HG03095 (cell line): ENCODE measurements around the gene PPARG.

Experiments
- ATAC-seq: cut with Tn5 transposase; IDR thresholded peaks from one replicate; pipeline ENCODE4 v1.9.1; 2021; ENCODE audit warnings: moderate library complexity; ENCODE audit not compliant: unreplicated experiment

PPARG gene

GRCh38 chr3:12339701-12340480 lies 51.0 kb downstream of the PPARG start:
- no peak for ATAC-seq

DNA sequence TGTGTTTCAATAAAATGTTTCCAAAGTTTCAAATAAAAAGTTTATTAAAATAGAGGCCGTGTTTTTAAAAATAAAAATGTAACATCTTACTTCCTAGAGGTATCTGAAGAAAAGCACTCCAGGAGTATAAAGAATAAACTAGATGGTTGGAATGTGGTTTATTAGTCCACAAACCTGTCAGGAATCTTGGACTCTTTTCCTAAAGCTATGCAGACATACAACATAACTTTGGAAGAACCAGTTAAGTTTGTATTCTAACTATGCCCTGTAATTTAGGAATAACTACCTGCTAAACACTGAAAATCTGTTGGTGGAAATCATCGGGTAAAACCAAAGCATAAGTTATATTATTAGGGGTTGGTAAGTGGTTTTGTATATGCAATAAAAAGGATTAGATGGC lies 51.6 kb downstream of the PPARG start:
- ATAC-seq, result no peak

- ATAC-seq, result no peak
These were observed 53.3 kb downstream of the PPARG start for GRCh38 chr3:12342151-12342550.

GRCh38 chr3:12343047-12343501 lies 54.2 kb downstream of the PPARG start:
- ATAC-seq, result no peak

DNA sequence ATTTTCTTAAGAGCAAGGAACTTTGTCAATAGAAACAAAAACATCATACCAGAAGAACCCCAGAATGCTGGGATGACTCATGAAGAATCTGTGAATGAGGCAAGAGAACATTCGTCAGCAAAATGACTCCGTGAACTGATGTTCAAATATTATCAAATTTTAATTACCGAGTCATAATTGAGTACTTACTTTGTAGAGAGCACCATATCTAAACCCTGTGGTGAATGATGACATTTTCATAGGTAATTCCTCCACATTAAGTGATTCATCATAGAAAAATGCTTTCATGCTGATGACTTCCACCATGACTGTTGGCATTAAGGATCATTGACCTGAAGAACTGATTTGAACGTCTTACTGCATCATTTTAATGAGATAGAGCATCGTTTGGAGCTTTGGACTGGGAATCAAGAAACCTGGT lies 56.3 kb downstream of the PPARG start:
- ATAC-seq, result no peak

GRCh38 chr3:12345584-12346494 lies 57.0 kb downstream of the PPARG start:
- no peak for ATAC-seq

DNA sequence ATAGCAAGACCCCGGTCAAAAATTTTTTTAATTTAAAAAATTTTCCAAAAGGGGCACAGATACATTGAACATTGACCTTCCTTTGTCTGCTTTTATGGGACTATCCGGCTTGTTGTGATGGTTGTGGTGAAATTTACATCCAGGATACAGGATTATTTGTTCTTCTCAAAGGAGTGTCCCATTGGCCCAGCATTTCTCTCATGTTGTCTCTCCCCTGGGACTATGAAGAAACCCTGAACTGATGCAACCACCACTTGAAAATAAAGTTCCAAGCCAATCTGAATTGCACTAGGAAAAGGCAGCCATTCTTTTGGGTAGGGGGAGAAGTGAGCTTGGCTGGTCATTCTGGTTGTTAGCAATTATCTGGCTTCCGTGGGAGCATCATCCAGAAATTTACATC lies 58.4 kb downstream of the PPARG start:
- no peak for ATAC-seq

- ATAC-seq, result no peak
These were observed 61.3 kb downstream of the PPARG start for GRCh38 chr3:12349895-12350811.

- no peak for ATAC-seq
These were observed 62.3 kb downstream of the PPARG start for GRCh38 chr3:12351145-12351544.

- ATAC-seq, result no peak
These were observed 63.4 kb downstream of the PPARG start for GRCh38 chr3:12352253-12352652.

DNA sequence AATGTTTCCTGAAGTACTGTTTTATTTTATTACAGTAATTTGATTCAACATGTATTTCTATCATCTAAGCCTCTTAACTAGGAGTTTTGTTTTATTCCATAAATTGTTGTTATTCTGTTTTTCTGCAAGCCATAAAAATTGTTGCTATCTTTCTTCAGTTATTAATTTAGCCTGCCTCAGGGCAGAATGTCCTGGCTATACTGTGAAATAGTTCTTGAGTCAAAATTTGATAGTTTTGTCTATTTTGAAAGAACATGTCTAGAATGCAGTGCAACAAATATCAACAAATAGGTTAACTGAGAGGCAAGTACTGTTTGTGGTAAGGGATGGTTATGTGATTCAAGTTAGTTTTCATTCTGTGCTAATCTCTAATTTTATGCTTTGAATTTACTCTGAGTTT lies 63.9 kb downstream of the PPARG start:
- ATAC-seq, result no peak

- no peak for ATAC-seq
These were observed 65.1 kb downstream of the PPARG start for GRCh38 chr3:12353796-12354525.

DNA sequence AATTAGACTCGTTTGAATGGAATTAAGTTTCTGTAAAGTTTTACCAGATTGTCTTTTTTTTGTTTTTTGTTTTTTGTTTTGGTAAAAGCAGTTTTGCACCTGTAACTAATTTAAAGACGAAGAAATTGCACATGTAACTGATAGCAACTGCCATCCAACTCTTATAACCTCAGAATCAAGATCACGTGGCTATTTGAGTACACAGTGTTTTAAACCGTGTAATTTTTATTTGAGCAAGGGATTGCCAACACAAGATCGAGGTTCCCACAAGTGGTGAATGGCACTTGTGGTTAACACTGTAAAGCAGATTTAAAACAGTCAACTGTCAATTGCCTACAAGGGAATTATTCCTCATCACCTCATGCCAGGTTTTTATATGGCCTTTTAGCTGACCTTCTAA lies 67.3 kb downstream of the PPARG start:
- ATAC-seq, result no peak

DNA sequence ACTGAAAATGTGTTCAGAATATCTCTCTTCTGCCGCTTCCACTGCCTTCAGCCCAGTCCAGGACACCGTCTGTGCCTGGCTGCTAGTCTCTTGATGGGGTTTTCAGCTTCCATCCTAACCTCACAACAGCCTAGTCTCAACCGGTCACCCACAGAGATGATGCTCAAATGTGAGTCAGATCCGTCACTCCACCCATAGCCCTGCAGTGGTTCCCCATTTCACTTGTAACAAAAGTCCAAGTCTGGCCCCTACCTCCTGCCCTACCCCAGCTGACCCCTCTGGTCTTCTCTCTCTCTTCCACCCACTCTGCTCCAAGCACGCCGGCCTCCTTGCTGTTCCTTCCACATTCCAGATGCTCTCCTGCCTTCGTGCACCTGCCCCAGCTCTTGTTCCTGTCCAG lies 68.1 kb downstream of the PPARG start:
- no peak for ATAC-seq

- no peak for ATAC-seq
These were observed 68.6 kb downstream of the PPARG start for GRCh38 chr3:12357456-12357855.

DNA sequence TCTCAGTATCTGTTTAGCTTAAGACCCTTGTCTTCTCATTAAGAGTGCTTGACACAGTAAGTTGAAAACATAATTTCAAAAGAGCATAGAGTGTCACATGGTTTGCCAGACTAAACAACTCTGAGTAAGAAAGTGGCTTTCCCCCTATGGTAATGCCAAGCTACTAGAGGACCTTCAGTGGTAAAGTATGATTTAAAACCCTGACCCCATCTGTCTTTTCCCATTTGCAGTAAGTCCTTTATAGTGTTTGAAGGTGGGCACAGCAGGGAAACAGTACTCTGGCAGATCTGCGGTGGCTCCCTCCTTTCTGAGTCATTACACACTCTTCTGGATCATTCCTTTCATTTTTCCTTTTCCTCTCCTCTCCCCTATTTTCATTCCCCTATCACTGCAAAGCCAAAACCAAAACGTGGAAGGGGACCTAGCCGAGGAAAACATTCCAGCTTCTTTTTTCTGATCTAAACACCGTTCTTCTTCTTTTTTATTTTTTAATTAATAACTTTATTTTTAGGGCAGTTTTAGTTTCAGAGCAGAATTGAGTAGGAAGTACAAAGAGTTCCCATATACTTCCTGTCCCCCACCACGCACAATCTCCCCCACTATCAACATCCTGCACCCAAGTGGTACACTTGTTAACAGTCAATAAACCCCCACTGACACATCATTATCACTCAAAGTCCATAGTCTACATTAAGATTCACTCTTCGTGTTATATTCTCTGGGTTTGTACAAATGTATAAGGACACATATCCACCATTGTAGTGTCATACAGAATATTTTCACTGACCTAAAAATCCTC lies 74.7 kb downstream of the PPARG start:
- no peak for ATAC-seq

- ATAC-seq, result no peak
These were observed 78.5 kb downstream of the PPARG start for GRCh38 chr3:12367346-12367745.

- no peak for ATAC-seq
These were observed 80.2 kb downstream of the PPARG start for GRCh38 chr3:12369029-12369428.

DNA sequence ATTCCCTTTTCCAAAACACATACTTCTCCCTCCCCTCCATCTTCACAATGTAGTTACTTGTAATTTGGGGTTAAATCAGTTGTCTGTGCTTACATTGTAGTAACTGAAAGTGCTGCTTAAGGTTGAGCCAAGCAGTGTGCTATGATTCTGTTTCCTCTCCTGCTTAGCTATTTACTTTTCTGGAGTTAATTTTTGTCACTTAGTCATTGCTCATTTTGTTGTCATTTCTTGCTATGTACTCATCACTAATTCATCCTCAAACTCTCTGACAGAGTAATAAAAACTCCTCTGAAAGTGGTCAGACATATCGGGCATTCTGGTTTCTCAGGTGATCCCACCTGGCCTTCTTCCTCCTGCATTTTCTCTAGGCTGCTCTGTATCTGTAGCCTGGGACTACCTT lies 80.7 kb downstream of the PPARG start:
- no peak for ATAC-seq
